HepG2 (cell line): ENCODE results near the gene BCL2A1. TPM values are rescaled to one million over a fixed set of nuclear protein-coding genes. Genes with fewer than 3 reads are reported as not detected.

Experiments
- AKNA ChIP-seq: sonication (generic); formaldehyde crosslinking; IDR thresholded peaks from 2 replicates; pipeline ENCODE4 v1.4.0; 2020; ENCODE audit warnings: missing genetic modification reagents, borderline replicate concordance
- ARID3A ChIP-seq: IDR thresholded peaks from 2 replicates; pipeline ENCODE4 v1.6.1; 2012; ENCODE audit warnings: low read depth, low read length, improper control_type of control experiment
- ATF2 ChIP-seq: sonication (generic); formaldehyde crosslinking; IDR thresholded peaks from 2 replicates; pipeline ENCODE4 v1.4.0; 2020; ENCODE audit warnings: missing genetic modification reagents
- ELF3 ChIP-seq: IDR thresholded peaks from 2 replicates; pipeline ENCODE4 v1.6.1; 2016; ENCODE audit warnings: missing genetic modification reagents, missing compliant biosample characterization
- FLYWCH1 ChIP-seq: sonication (generic); formaldehyde crosslinking; IDR thresholded peaks from 2 replicates; pipeline ENCODE4 v1.8.1; 2023; ENCODE audit warnings: mild to moderate bottlenecking, missing genetic modification reagents
- HMGXB4 ChIP-seq, 2 experiments: sonication (generic) in 1 of 2; formaldehyde crosslinking in 1 of 2; IDR thresholded peaks; 2 replicates each; pipeline versions ENCODE4 v1.4.0 to v1.6.1; 2018 to 2020; ENCODE audit warnings: missing genetic modification reagents in 2 of 2, borderline replicate concordance in 1 of 2, low read depth in 1 of 2, mild to moderate bottlenecking in 1 of 2, missing biosample characterization in 1 of 2
- IKZF5 ChIP-seq: IDR thresholded peaks from 2 replicates; pipeline ENCODE4 v1.6.1; 2018; ENCODE audit warnings: missing genetic modification reagents, mild to moderate bottlenecking, missing compliant biosample characterization
- KDM3A ChIP-seq: IDR thresholded peaks from 2 replicates; pipeline ENCODE4 v1.6.1; 2018; ENCODE audit warnings: low read depth, missing compliant biosample characterization
- KLF6 ChIP-seq: IDR thresholded peaks from 2 replicates; pipeline ENCODE4 v1.8.0; 2016; ENCODE audit warnings: missing biosample characterization, missing genetic modification reagents
- MZF1 ChIP-seq: sonication (generic); formaldehyde crosslinking; IDR thresholded peaks from 2 replicates; pipeline ENCODE4 v1.8.1; 2023; ENCODE audit warnings: mild to moderate bottlenecking, missing genetic modification reagents, borderline replicate concordance
- NR2F6 ChIP-seq, 2 experiments: IDR thresholded peaks; 2 replicates each; pipeline ENCODE4 v1.6.1; 2016; ENCODE audit warnings: antibody characterized with exemption in 1 of 2, mild to moderate bottlenecking in 1 of 2
- SALL2 ChIP-seq: sonication (generic); formaldehyde crosslinking; IDR thresholded peaks from 2 replicates; pipeline ENCODE4 v1.8.1; 2023; ENCODE audit warnings: mild to moderate bottlenecking, missing genetic modification reagents, inconsistent platforms
- ZBTB26 ChIP-seq: IDR thresholded peaks from 2 replicates; pipeline ENCODE4 v1.6.1; 2016; ENCODE audit warnings: missing compliant biosample characterization, missing genetic modification reagents, borderline replicate concordance
- ZFP36 ChIP-seq: fragments of 150-350 bp; IDR thresholded peaks from 2 replicates; pipeline ENCODE4 v1.6.1; 2018; ENCODE audit warnings: borderline replicate concordance, low read length, low read depth; ENCODE audit not compliant: partially characterized antibody
- ZFY ChIP-seq: sonication (generic); formaldehyde crosslinking; IDR thresholded peaks from 2 replicates; pipeline ENCODE4 v1.4.0; 2020; ENCODE audit warnings: missing genetic modification reagents
- ZNF879 ChIP-seq: sonication (generic); formaldehyde crosslinking; IDR thresholded peaks from 2 replicates; pipeline ENCODE4 v1.8.1; 2023; ENCODE audit warnings: missing genetic modification reagents
- polyA plus RNA-seq, 8 experiments: library from polyadenylated mRNA; depleted of rRNA in 3 of 8; stranded (reverse) in 7 of 8; unstranded in 1 of 8; fragments of >200 nt; fragmentation: Illumina TruSeq in 4 of 8; extraction: Trizol in 4 of 8; gene quantifications; 2 replicates each; pipeline versions ENCODE4 v1.2.1 to v1.2.3, GENCODE V29; 2011 to 2016; ENCODE audit warnings: low read depth in 4 of 8, missing spikeins in 1 of 8, mixed read lengths in 1 of 8; ENCODE audit not compliant: insufficient read depth in 1 of 8
- total RNA-seq, 5 experiments: library from RNA; depleted of rRNA; stranded (reverse); fragments of >200 nt; fragmentation: Illumina TruSeq; extraction: Trizol; gene quantifications; 2 replicates each; pipeline ENCODE4 v1.2.3, GENCODE V29; 2016; ENCODE audit warnings: low read depth in 1 of 5

The BCL2A1 gene
- total and polyA plus RNA-seq, 2 of the 13 experiments (the other 11 are each of a cell fraction or from before 2014, with no cell fraction given): 0.08 to 0.31 TPM

- TF ChIP-seq FLYWCH1 (CRISPR knock-in tag) (no peak), ZNF879 (CRISPR knock-in tag) (peak; percentile 79), ZFP36 (no peak), IKZF5 (no peak; the same call in 1 of the 2 replicates), ELF3 (CRISPR knock-in tag) (peak; percentile 84), KLF6 (CRISPR knock-in tag) (no peak; the same call in 1 of the 2 replicates), KDM3A (CRISPR knock-in tag) (no peak), HMGXB4 (CRISPR knock-in tag; IDR thresholded peaks at IDR 0.05; ENCODE audit: borderline replicate concordance in 1 of 2, low read depth in 1 of 2) (peak; percentile 67 to 84; a peak in 3 of 4 replicates), AKNA (CRISPR knock-in tag) (no peak), ZFY (CRISPR knock-in tag) (peak; percentile 90), ARID3A (no peak; the same call in 1 of the 2 replicates), SALL2 (CRISPR knock-in tag) (peak; percentile 38; the same call in 1 of the 2 replicates), ATF2 (peak; percentile 71), MZF1 (CRISPR knock-in tag) (no peak), NR2F6 (IDR thresholded peaks at IDR 0.05) (no peak), NR2F6 (CRISPR knock-in tag; IDR thresholded peaks at IDR 0.05) (peak; percentile 66), ZBTB26 (CRISPR knock-in tag) (no peak)
Measured at GRCh38 chr15:79923515-79924169, 47.4 kb downstream of the BCL2A1 start (continued).
